ENCODE measurements around the gene DIAPH1. TPM values are rescaled to one million over a fixed set of nuclear protein-coding genes. Genes with fewer than 3 reads are reported as not detected.

Gene DIAPH1
- polyA plus RNA-seq, 4 donors: 58.4 to 97.3 (median 90.6) TPM

DNA sequence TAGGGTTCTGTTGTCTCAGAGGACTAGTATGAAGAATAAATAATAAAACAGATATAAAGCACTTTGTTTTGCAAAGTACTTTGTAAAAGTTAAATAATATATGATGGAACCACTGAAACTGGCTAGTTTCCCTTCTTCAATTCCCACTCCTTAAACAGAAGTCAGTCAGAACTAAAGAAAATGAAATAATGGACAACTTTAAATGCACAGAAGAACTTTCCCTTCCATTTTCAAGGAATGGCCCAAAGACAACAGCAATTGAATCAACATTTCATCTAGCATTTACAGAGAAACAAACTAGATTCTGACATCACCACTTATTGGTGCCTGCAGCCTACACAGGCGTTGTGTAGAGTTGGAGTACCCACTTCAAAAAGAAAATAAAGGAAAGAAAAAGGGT, 16.2 kb downstream of the DIAPH1 start:
- DNase-seq: no peak
- H3K27ac ChIP-seq (ENCODE audit: low read depth in 1 of 3, low read length in 2 of 3): no peak overlapping the region
- no peaks in the 10 kb centered on the region for H3K27me3 ChIP-seq (ENCODE audit: control insufficient read depth in 3 of 3, insufficient read depth in 3 of 3, low read length in 3 of 3)
- FAIRE-seq: no peak
- H3K4me1 ChIP-seq (ENCODE audit: control insufficient read depth in 3 of 3, insufficient read depth in 2 of 3, low read depth in 1 of 3, low read length in 2 of 3): peaks cover 0 to 14% (median 5%) of the 10 kb centered on the region in 3 donors
- H3K4me3 ChIP-seq (ENCODE audit: low read depth in 1 of 3, low read length in 3 of 3): no peak overlapping the region
- H3K9me3 ChIP-seq (ENCODE audit: control insufficient read depth in 2 of 2, insufficient read depth in 1 of 2, low read depth in 1 of 2, low read length in 1 of 2): no peaks in the 10 kb centered on the region
- 72 to 97% (median 79%) methylated on average over 1 of the region's 1 CpG for WGBS, 3 donors
- peaks cover 0 to 3% (median 0%) of the 10 kb centered on the region in 3 donors for H3K36me3 ChIP-seq (ENCODE audit: control insufficient read depth in 3 of 3, insufficient read depth in 2 of 3, low read depth in 1 of 3, low read length in 3 of 3)

DNA sequence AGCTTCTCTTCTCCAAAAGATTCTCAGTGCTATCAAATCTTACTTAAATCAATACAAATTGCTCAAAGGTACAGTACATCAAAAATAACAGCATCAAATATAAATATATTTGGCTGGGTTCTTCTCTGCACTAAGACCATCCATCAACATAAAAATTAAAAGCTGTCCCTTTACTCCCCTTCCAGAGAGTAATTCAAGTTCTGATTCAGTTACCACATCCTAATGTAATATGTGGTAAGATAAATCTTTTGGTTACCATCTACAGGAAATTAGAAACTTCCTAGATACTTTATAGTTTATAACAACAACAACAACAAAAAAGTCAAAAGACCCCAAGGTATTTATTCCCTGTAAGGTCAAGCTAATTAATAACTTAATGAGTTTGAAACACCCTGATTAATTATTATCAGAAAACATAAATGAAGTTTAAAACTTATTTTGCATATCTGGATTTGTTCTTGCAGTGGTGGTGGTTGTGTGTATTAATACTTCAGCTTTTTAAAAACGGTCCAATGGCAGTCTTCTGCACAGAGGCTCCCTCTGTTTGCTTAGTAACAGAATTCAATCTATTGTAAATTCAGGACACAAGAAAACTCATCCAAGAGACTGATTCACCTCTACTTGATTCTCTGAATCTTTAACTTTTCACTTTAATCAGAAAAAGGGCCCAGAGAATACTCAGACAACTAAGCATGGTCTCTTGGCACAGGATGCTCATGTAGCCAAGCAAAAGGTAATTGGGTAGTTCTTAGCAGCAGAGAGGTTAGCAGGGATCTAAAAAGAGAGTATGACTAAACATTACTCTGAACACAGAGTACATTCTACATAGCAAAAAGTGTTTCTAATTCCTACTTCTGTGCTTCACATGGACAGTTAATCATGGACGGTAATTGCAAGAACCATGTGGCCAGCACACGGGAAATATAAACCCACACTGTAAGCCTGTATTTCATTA, 20.1 kb downstream of the DIAPH1 start:
- no peak for FAIRE-seq
- H3K27ac ChIP-seq (ENCODE audit: low read depth in 1 of 3, low read length in 2 of 3): peak overlapping the region in 2 of 3 donors; percentile 1 to 26
- H3K9me3 ChIP-seq (ENCODE audit: control insufficient read depth in 2 of 2, insufficient read depth in 1 of 2, low read depth in 1 of 2, low read length in 1 of 2): no peaks in the 10 kb centered on the region
- peaks cover 0 to 2% (median 2%) of the 10 kb centered on the region in 3 donors for H3K4me1 ChIP-seq (ENCODE audit: control insufficient read depth in 3 of 3, insufficient read depth in 2 of 3, low read depth in 1 of 3, low read length in 2 of 3)
- DNase-seq: no peak
- no peaks in the 10 kb centered on the region for H3K27me3 ChIP-seq (ENCODE audit: control insufficient read depth in 3 of 3, insufficient read depth in 3 of 3, low read length in 3 of 3)
- H3K36me3 ChIP-seq (ENCODE audit: control insufficient read depth in 3 of 3, insufficient read depth in 2 of 3, low read depth in 1 of 3, low read length in 3 of 3): peaks cover 0 to 10% (median 4%) of the 10 kb centered on the region in 3 donors
- no peak overlapping the region for H3K4me3 ChIP-seq (ENCODE audit: low read depth in 1 of 3, low read length in 3 of 3)
- 55 to 65% (median 61%) methylated on average over 3 of the region's 3 CpGs for WGBS, 3 donors

DNA sequence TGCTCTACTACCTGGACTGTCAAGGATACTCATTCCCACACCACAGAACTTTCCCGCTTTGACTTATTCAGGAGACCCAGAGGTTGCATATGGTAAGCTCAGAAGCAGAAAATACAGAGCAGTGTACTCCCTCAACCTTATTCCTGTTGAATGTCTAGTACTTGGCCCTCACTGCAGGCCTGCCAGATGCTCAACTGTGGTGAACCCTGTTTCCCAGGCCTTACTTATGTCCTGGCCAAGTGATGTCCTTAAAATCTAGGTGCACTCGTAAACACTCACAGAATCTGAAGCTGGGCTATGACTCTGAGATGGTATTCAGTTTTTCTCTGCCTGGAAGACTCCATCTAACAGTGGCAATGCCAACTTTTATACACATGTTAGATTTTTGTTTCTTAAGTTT, 21.0 kb downstream of the DIAPH1 start:
- Histone ChIP-seq H3K36me3 (ENCODE audit: control insufficient read depth in 3 of 3, insufficient read depth in 2 of 3, low read depth in 1 of 3, low read length in 3 of 3) (peaks cover 0 to 13% (median 4%) of the 10 kb centered on the region in 3 donors), H3K4me3 (ENCODE audit: low read depth in 1 of 3, low read length in 3 of 3) (no peak overlapping the region), H3K27me3 (ENCODE audit: control insufficient read depth in 3 of 3, insufficient read depth in 3 of 3, low read length in 3 of 3) (no peaks in the 10 kb centered on the region), H3K4me1 (ENCODE audit: control insufficient read depth in 3 of 3, insufficient read depth in 2 of 3, low read depth in 1 of 3, low read length in 2 of 3) (peaks cover 0 to 2% (median 0%) of the 10 kb centered on the region in 3 donors), H3K27ac (ENCODE audit: low read depth in 1 of 3, low read length in 2 of 3) (no peak overlapping the region), H3K9me3 (ENCODE audit: control insufficient read depth in 2 of 2, insufficient read depth in 1 of 2, low read depth in 1 of 2, low read length in 1 of 2) (no peaks in the 10 kb centered on the region)
- 96 to 100% (median 97%) methylated on average over 2 of the region's 2 CpGs for WGBS, 3 donors
- no peak for DNase-seq
- FAIRE-seq: no peak

DNA sequence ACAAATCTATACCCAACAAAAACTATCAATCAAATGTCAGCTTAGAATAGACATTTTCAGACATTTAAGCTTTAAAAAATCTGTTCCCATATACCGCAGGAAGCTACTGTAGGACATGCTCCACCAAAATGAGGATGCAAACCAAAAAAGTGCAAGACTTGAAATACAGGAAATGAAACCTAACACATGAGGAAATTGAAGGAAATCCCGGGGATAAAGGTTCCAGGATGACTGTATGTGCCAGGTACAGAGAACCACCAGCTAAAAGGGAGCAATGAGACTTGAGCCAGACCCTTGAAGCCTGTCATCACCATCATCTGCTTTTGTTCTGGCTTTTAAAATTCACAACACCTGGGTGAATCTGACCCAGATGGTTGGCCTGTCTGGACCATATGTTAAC, 21.4 kb downstream of the DIAPH1 start:
- H3K4me1 ChIP-seq (ENCODE audit: control insufficient read depth in 3 of 3, insufficient read depth in 2 of 3, low read depth in 1 of 3, low read length in 2 of 3): peaks cover 0 to 2% (median 0%) of the 10 kb centered on the region in 3 donors
- H3K27me3 ChIP-seq (ENCODE audit: control insufficient read depth in 3 of 3, insufficient read depth in 3 of 3, low read length in 3 of 3): no peaks in the 10 kb centered on the region
- 48 to 63% (median 58%) methylated on average over 2 of the region's 2 CpGs for WGBS, 3 donors
- FAIRE-seq: no peak
- peak in 1 of 2 donors; percentile 25 for DNase-seq
- no peaks in the 10 kb centered on the region for H3K9me3 ChIP-seq (ENCODE audit: control insufficient read depth in 2 of 2, insufficient read depth in 1 of 2, low read depth in 1 of 2, low read length in 1 of 2)
- H3K36me3 ChIP-seq (ENCODE audit: control insufficient read depth in 3 of 3, insufficient read depth in 2 of 3, low read depth in 1 of 3, low read length in 3 of 3): peaks cover 0 to 13% (median 4%) of the 10 kb centered on the region in 3 donors
- no peak overlapping the region for H3K27ac ChIP-seq (ENCODE audit: low read depth in 1 of 3, low read length in 2 of 3)
- no peak overlapping the region for H3K4me3 ChIP-seq (ENCODE audit: low read depth in 1 of 3, low read length in 3 of 3)

DNA sequence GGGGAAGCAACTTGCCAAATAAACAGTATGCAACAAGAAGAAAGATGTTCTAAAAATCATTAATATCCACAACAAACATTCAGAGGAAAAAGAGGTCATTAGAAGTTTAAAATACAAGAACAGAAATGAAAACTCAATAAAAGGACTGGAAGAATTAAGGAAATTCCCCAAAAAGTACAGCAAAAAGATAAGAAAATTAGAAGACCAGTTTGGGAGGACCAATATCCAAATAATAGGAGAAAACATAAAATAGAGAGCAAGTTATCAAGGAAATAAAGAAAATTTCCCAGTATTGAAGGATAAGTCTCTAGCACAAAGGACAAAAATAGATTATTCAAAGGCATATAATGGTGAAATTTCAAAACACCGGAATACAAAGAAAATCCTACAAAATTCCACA, 21.9 kb downstream of the DIAPH1 start:
- Histone ChIP-seq H3K36me3 (ENCODE audit: control insufficient read depth in 3 of 3, insufficient read depth in 2 of 3, low read depth in 1 of 3, low read length in 3 of 3) (peaks cover 0 to 10% (median 4%) of the 10 kb centered on the region in 3 donors), H3K27me3 (ENCODE audit: control insufficient read depth in 3 of 3, insufficient read depth in 3 of 3, low read length in 3 of 3) (no peaks in the 10 kb centered on the region), H3K27ac (ENCODE audit: low read depth in 1 of 3, low read length in 2 of 3) (no peak overlapping the region), H3K4me1 (ENCODE audit: control insufficient read depth in 3 of 3, insufficient read depth in 2 of 3, low read depth in 1 of 3, low read length in 2 of 3) (peaks cover 0 to 2% (median 0%) of the 10 kb centered on the region in 3 donors), H3K9me3 (ENCODE audit: control insufficient read depth in 2 of 2, insufficient read depth in 1 of 2, low read depth in 1 of 2, low read length in 1 of 2) (no peaks in the 10 kb centered on the region), H3K4me3 (ENCODE audit: low read depth in 1 of 3, low read length in 3 of 3) (no peak overlapping the region)
- FAIRE-seq (no peak), DNase-seq (no peak)
- WGBS, 3 donors: 98 to 100% (median 100%) methylated on average over 1 of the region's 1 CpG

GRCh38 chr5:141590127-141590526, 28.7 kb downstream of the DIAPH1 start:
- DNase-seq: no peak
- FAIRE-seq: no peak
- Histone ChIP-seq H3K36me3 (ENCODE audit: control insufficient read depth in 3 of 3, insufficient read depth in 2 of 3, low read depth in 1 of 3, low read length in 3 of 3) (peaks cover 0 to 14% (median 8%) of the 10 kb centered on the region in 3 donors), H3K9me3 (ENCODE audit: control insufficient read depth in 2 of 2, insufficient read depth in 1 of 2, low read depth in 1 of 2, low read length in 1 of 2) (no peaks in the 10 kb centered on the region), H3K27me3 (ENCODE audit: control insufficient read depth in 3 of 3, insufficient read depth in 3 of 3, low read length in 3 of 3) (no peaks in the 10 kb centered on the region), H3K4me1 (ENCODE audit: control insufficient read depth in 3 of 3, insufficient read depth in 2 of 3, low read depth in 1 of 3, low read length in 2 of 3) (no peaks in the 10 kb centered on the region), H3K27ac (ENCODE audit: low read depth in 1 of 3, low read length in 2 of 3) (no peak overlapping the region), H3K4me3 (ENCODE audit: low read depth in 1 of 3, low read length in 3 of 3) (no peak overlapping the region)
- WGBS, 3 donors: 62 to 70% (median 63%) methylated on average over 2 of the region's 2 CpGs

GRCh38 chr5:141586246-141586645, 32.6 kb downstream of the DIAPH1 start:
- no peak for DNase-seq
- 74 to 92% (median 91%) methylated on average over 1 of the region's 1 CpG for WGBS, 3 donors
- peaks cover 0 to 14% (median 8%) of the 10 kb centered on the region in 3 donors for H3K36me3 ChIP-seq (ENCODE audit: control insufficient read depth in 3 of 3, insufficient read depth in 2 of 3, low read depth in 1 of 3, low read length in 3 of 3)
- FAIRE-seq: no peak
- no peak overlapping the region for H3K27ac ChIP-seq (ENCODE audit: low read depth in 1 of 3, low read length in 2 of 3)
- no peaks in the 10 kb centered on the region for H3K27me3 ChIP-seq (ENCODE audit: control insufficient read depth in 3 of 3, insufficient read depth in 3 of 3, low read length in 3 of 3)
- H3K9me3 ChIP-seq (ENCODE audit: control insufficient read depth in 2 of 2, insufficient read depth in 1 of 2, low read depth in 1 of 2, low read length in 1 of 2): no peaks in the 10 kb centered on the region
- no peak overlapping the region for H3K4me3 ChIP-seq (ENCODE audit: low read depth in 1 of 3, low read length in 3 of 3)
- H3K4me1 ChIP-seq (ENCODE audit: control insufficient read depth in 3 of 3, insufficient read depth in 2 of 3, low read depth in 1 of 3, low read length in 2 of 3): no peaks in the 10 kb centered on the region

DNA sequence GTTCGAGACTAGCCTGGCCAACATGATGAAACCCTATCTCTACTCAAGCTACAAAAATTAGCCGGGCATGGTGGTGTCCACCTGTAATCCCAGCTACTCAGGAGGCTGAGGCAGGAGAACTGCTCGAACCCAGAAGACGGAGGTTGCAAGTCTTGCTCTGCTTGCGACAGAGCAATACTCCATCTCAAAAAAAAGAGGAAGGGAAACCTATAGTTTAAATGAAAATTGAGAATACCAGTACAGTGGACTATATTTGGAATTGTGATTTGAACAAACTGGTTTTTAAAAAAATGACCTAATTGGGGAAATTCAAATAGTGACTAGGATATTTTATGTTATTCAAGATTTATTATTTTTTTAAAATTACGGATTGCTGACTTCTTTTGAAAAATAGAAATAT, 33.2 kb downstream of the DIAPH1 start:
- FAIRE-seq (no peak), DNase-seq (no peak)
- 85 to 97% (median 94%) methylated on average over 6 of the region's 6 CpGs for WGBS, 3 donors
- H3K27me3 ChIP-seq (ENCODE audit: control insufficient read depth in 3 of 3, insufficient read depth in 3 of 3, low read length in 3 of 3): no peaks in the 10 kb centered on the region
- peaks cover 0 to 14% (median 13%) of the 10 kb centered on the region in 3 donors for H3K36me3 ChIP-seq (ENCODE audit: control insufficient read depth in 3 of 3, insufficient read depth in 2 of 3, low read depth in 1 of 3, low read length in 3 of 3)
- H3K4me1 ChIP-seq (ENCODE audit: control insufficient read depth in 3 of 3, insufficient read depth in 2 of 3, low read depth in 1 of 3, low read length in 2 of 3): no peaks in the 10 kb centered on the region
- no peaks in the 10 kb centered on the region for H3K9me3 ChIP-seq (ENCODE audit: control insufficient read depth in 2 of 2, insufficient read depth in 1 of 2, low read depth in 1 of 2, low read length in 1 of 2)
- no peak overlapping the region for H3K4me3 ChIP-seq (ENCODE audit: low read depth in 1 of 3, low read length in 3 of 3)
- H3K27ac ChIP-seq (ENCODE audit: low read depth in 1 of 3, low read length in 2 of 3): no peak overlapping the region

Measured in small intestine (tissue), 7 donors.